Skeletal muscle satellite cell (primary cell): Measurements from ENCODE around the gene GPR135.

Source experiments
- H3K27me3 ChIP-seq: 2 replicates; pipeline ENCODE4 v1.7.0; 2013; ENCODE audit warnings: low read length; ENCODE audit not compliant: control insufficient read depth, insufficient read depth
- H3K36me3 ChIP-seq: 2 replicates; pipeline ENCODE4 v1.7.0; 2013; ENCODE audit warnings: mild to moderate bottlenecking, control low read depth, low read length; ENCODE audit not compliant: insufficient read depth
- H3K4me1 ChIP-seq: 2 replicates; pipeline ENCODE4 v1.7.0; 2013; ENCODE audit warnings: low read length; ENCODE audit not compliant: control insufficient read depth, insufficient read depth
- H3K4me2 ChIP-seq: 2 replicates; pipeline ENCODE4 v1.7.0; 2013; ENCODE audit warnings: mild to moderate bottlenecking, low read length
- H3K4me3 ChIP-seq: 2 replicates; pipeline ENCODE4 v1.7.0; 2013; ENCODE audit warnings: low read length
- H3K9ac ChIP-seq: 2 replicates; pipeline ENCODE4 v1.7.0; 2013; ENCODE audit warnings: mild to moderate bottlenecking, low read depth, low read length, moderate library complexity
- H3K9me3 ChIP-seq: replicated peaks from 2 replicates; pipeline ENCODE4 v1.7.0; 2013; ENCODE audit warnings: mild to moderate bottlenecking, control low read depth, low read length

GPR135 gene

DNA sequence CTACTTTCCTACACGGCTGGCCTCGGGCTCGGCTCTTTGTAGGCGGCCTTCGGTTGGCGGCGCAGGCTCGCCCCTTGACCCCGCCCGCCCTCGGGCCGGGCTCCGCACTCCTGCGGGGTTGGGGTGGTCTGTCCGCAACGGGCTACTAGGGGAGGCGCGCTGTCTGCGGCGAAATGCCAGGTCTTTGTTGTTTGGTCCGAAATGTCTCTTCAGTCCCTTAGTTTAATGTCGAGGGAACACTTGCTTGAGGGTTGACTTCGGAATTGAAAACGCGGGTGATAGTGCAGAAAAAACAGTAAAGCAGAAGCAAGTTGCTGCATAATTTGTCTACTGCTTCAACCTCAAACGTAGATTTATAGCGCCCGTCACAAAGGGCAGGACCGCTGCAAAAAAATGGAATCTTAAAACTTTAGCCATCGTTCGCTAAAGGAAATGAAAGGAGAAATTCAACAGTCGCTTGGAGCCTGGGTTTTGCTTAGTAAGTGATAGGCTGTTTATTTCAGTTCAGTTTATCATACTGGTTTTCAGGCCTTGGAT is 19.5 kb upstream of the GPR135 start:
- H3K4me1 ChIP-seq, result peaks cover 37% of the 10 kb centered on the region
- peak overlapping the region; percentile 97 for H3K9ac ChIP-seq
- H3K9me3 ChIP-seq, result no peaks in the 10 kb centered on the region
- no peaks in the 10 kb centered on the region for H3K27me3 ChIP-seq
- H3K4me3 ChIP-seq, result peak overlapping the region; percentile 88
- H3K4me2 ChIP-seq, result peak overlapping the region; percentile 86
- peaks cover 26% of the 10 kb centered on the region for H3K36me3 ChIP-seq

- Histone ChIP-seq H3K9me3 (no peaks in the 10 kb centered on the region), H3K9ac (peak within 1 kb of the TSS; percentile 97), H3K36me3 (peaks cover 21% of the 10 kb centered on the region), H3K4me2 (peak within 1 kb of the TSS; percentile 86), H3K27me3 (no peaks in the 10 kb centered on the region), H3K4me1 (peaks cover 37% of the 10 kb centered on the region), H3K4me3 (peak within 1 kb of the TSS; percentile 88)
These were observed 18.8 kb upstream of the GPR135 start, which contains the start of the genes JKAMP and L3HYPDH for GRCh38 chr14:59483819-59484638. Gene JKAMP, plus strand, starts transcription at chr14:59484517. Its CDS starts 73 bp downstream, at chr14:59484590. Gene L3HYPDH, minus strand, starts transcription at chr14:59484408. Its CDS starts 92 bp downstream, at chr14:59484316.

DNA sequence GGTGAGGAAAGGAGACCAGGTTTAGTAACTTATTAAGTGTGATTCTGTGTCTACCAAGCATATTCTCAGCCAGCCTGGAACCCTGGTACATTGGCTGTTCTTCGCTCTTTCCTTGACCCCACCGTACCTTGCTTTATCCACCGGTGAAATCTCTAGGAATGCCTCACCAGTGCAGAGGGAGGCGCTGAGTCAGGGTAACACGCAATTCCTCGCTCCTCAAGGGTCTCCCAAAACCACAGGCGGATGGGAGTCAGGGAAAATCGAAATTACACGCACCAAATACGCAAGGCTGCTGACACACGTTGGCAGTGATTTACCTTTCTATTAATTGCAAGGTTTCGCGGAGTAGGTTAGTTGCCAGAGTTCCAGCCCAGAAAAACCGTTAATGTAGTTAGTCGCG is 18.2 kb upstream of the GPR135 start:
- peak overlapping the region; percentile 97 for H3K9ac ChIP-seq
- H3K4me2 ChIP-seq, result peak overlapping the region; percentile 86
- no peaks in the 10 kb centered on the region for H3K27me3 ChIP-seq
- H3K4me3 ChIP-seq, result peak overlapping the region; percentile 88
- peaks cover 37% of the 10 kb centered on the region for H3K4me1 ChIP-seq
- peaks cover 21% of the 10 kb centered on the region for H3K36me3 ChIP-seq
- no peaks in the 10 kb centered on the region for H3K9me3 ChIP-seq

DNA sequence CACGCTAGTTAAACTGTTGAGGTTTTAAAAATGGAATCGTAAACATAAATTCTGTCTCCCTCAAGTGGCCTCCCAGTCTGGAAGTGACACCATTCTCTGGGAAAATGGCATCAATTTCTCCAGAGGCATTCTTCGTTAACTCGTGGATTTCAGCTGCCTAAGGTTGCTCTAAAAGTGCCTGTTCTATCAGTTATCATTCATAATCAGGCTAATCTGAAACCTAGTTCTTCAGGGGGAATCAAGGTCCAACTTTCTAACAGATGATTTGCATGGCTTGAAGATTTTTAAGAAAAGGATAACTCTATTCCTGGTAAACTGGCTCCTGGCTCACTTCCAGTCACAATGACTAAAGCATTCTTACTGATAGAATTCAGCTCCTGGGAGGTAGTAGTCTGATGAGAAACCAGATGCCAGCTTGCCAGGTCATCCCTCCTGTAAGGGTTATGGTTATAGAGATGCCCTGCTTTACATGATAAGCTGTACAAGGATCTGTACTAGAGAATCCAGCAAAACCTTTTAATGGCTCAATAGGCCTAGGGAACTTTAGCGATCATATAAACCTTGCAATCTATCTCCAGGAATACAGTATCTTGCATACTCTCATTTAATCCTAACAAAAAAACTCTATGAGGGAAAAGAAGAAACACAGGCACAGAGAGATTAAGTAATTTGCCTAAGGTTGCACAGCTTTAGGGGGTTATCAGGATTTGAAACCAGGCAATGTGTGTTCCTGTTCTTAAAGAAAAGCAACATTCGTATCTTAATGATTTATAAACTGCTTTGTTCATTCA is 17.6 kb upstream of the GPR135 start:
- no peaks in the 10 kb centered on the region for H3K27me3 ChIP-seq
- peak overlapping the region; percentile 97 for H3K9ac ChIP-seq
- peak overlapping the region; percentile 88 for H3K4me3 ChIP-seq
- peak overlapping the region; percentile 86 for H3K4me2 ChIP-seq
- peaks cover 37% of the 10 kb centered on the region for H3K4me1 ChIP-seq
- no peaks in the 10 kb centered on the region for H3K9me3 ChIP-seq
- peaks cover 22% of the 10 kb centered on the region for H3K36me3 ChIP-seq

DNA sequence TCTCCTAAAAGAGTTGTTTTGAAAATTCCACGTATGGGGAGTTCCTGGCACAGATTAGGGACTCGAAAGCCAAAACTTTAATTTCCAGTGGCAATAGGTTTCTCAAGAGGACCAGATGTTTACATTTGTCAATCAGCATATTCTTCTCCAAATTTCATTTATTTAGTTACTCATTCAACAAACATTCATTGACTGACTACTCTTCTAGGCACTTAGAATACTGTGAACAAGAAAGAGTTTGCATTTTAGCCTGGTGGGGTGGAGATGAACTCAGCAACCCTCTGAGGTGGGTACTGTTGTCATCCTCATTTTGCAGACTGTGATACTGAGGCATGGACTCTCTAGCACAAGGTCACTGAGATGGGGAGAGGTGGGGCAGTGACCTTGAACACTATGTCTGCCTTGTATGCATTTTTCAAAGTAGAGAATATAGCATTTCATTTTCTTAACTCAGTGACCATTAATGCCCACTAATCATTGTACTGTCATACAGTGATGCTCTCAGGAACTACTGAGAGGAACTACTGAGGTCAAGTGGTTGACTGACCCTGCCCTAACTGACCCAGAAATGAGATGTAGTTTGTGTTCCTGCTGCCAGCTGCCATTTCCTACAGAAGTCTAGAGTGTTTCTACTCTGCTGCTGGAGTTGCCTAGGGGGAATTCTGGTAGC is 16.8 kb upstream of the GPR135 start:
- H3K27me3 ChIP-seq, result no peaks in the 10 kb centered on the region
- no peaks in the 10 kb centered on the region for H3K9me3 ChIP-seq
- H3K4me2 ChIP-seq, result peak overlapping the region; percentile 86
- peaks cover 37% of the 10 kb centered on the region for H3K4me1 ChIP-seq
- peak overlapping the region; percentile 88 for H3K4me3 ChIP-seq
- peaks cover 25% of the 10 kb centered on the region for H3K36me3 ChIP-seq
- peak overlapping the region; percentile 97 for H3K9ac ChIP-seq

- Histone ChIP-seq H3K4me2 (peak overlapping the region; percentile 86), H3K9me3 (no peaks in the 10 kb centered on the region), H3K4me3 (peak overlapping the region; percentile 88), H3K27me3 (no peaks in the 10 kb centered on the region), H3K9ac (peak overlapping the region; percentile 97), H3K36me3 (peaks cover 31% of the 10 kb centered on the region), H3K4me1 (peaks cover 36% of the 10 kb centered on the region)
These were observed 16.2 kb upstream of the GPR135 start for GRCh38 chr14:59481407-59481806.

DNA sequence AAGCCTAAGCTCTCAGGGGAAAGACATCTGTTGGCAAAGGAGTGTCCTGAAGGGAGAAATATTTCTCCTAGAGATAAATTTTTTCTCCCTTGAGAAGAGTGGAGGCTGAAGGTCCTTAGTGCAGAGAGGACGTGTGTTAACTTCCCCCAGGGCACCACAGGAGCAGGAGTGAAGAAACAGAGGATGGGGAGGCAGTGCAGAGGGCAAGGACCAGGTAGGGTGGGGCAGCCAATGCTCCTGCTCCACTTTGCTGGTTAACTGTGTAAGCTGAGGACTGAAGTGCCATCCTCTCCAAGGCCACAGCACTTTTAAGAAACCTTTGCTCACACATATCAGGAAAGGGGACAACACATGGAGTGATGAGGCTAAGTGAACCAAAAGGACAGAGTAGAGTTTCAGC is 15.0 kb upstream of the GPR135 start:
- H3K9me3 ChIP-seq, result no peaks in the 10 kb centered on the region
- H3K27me3 ChIP-seq, result no peaks in the 10 kb centered on the region
- H3K36me3 ChIP-seq, result peaks cover 44% of the 10 kb centered on the region
- H3K9ac ChIP-seq, result no peak overlapping the region
- no peak overlapping the region for H3K4me3 ChIP-seq
- peaks cover 26% of the 10 kb centered on the region for H3K4me1 ChIP-seq
- peak overlapping the region; percentile 86 for H3K4me2 ChIP-seq

DNA sequence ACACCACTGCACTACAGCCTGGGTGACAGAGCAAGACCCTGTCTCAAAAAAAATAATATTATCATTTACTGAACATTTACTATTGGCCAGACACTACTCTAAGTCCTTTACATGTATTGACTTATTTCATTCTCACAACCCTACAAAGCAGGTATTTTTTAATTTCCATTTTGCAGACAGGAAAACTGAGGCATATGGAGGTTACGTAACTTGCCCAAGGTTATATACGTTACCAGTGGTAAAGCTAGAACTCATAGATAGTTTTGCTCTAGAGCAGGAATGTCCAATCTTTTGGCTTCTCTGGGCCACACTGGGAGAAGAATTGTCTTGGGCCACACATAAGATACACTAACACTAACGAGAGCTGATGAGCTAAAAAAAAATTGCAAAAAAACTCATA is 13.4 kb upstream of the GPR135 start:
- Histone ChIP-seq H3K9me3 (no peaks in the 10 kb centered on the region), H3K4me3 (no peak overlapping the region), H3K4me2 (no peak overlapping the region), H3K36me3 (peaks cover 55% of the 10 kb centered on the region), H3K9ac (no peak overlapping the region), H3K4me1 (peaks cover 30% of the 10 kb centered on the region), H3K27me3 (no peaks in the 10 kb centered on the region)

- H3K4me1 ChIP-seq, result peaks cover 12% of the 10 kb centered on the region
- no peak overlapping the region for H3K4me2 ChIP-seq
- no peak overlapping the region for H3K4me3 ChIP-seq
- no peaks in the 10 kb centered on the region for H3K9me3 ChIP-seq
- H3K27me3 ChIP-seq, result no peaks in the 10 kb centered on the region
- H3K36me3 ChIP-seq, result peaks cover 78% of the 10 kb centered on the region
- H3K9ac ChIP-seq, result no peak overlapping the region
These were observed 10.5 kb upstream of the GPR135 start for GRCh38 chr14:59475709-59476108.

- H3K4me3 ChIP-seq, result no peak overlapping the region
- H3K27me3 ChIP-seq, result no peaks in the 10 kb centered on the region
- no peak overlapping the region for H3K9ac ChIP-seq
- H3K36me3 ChIP-seq, result peaks cover 87% of the 10 kb centered on the region
- no peak overlapping the region for H3K4me2 ChIP-seq
- peaks cover 5% of the 10 kb centered on the region for H3K4me1 ChIP-seq
- H3K9me3 ChIP-seq, result no peaks in the 10 kb centered on the region
These were observed 9.0 kb upstream of the GPR135 start for GRCh38 chr14:59474172-59474571.
